SK-N-SH (cell line): ENCODE measurements around the gene HS1BP3. TPM values are rescaled to one million over a fixed set of nuclear protein-coding genes. Genes with fewer than 3 reads are reported as not detected.

Experiments used
- CTCF ChIA-PET: fragments of 300-600, 350-600 bp; formaldehyde crosslinking; extraction: SDS; loops from one replicate; lab custom pipeline; 2021; lab: Yijun Ruan, JAX
- POLR2A ChIA-PET: fragments of 350-600 bp; sonication (Branson Sonifier 250); formaldehyde crosslinking; extraction: SDS; loops from one replicate; lab custom pipeline; 2020; ENCODE audit warnings: antibody characterized with exemption, inconsistent platforms; lab: Yijun Ruan, JAX
- DNase-seq: peaks from one replicate; pipeline ENCODE4 v3.0.0; 2012
- H2AFZ ChIP-seq: fragments of 200-600 bp; sonication (generic); 2 replicates; pipeline ENCODE4 v1.8.1; 2016; ENCODE audit warnings: antibody characterized with exemption, mild to moderate bottlenecking, low read depth
- H3F3A ChIP-seq: fragments of 200-600 bp; sonication (generic); replicated peaks from 2 replicates; pipeline ENCODE3; 2016; ENCODE audit warnings: antibody characterized with exemption, mild to moderate bottlenecking; ENCODE audit not compliant: insufficient read depth
- H3K27ac ChIP-seq, 2 experiments: fragments of 200-500 bp in 1 of 2; fragments of 200-600 bp in 1 of 2; sonication (Bioruptor generic) in 1 of 2; sonication (generic), shearing (Covaris generic) in 1 of 2; 2 replicates each; pipeline versions ENCODE4 v1.5.1 to v1.6.1; 2014 to 2016; ENCODE audit warnings: low read depth in 2 of 2, inconsistent platforms in 1 of 2, low read length in 1 of 2, mild to moderate bottlenecking in 1 of 2, mixed read lengths in 1 of 2
- H3K27me3 ChIP-seq: fragments of 200-600 bp; sonication (generic), shearing (Covaris generic); 2 replicates; pipeline ENCODE4 v1.6.1; 2016; ENCODE audit warnings: mixed run types; ENCODE audit not compliant: insufficient read depth
- H3K36me3 ChIP-seq, 2 experiments: fragments of 200-500 bp in 1 of 2; fragments of 200-600 bp in 1 of 2; sonication (Bioruptor generic) in 1 of 2; sonication (generic) in 1 of 2; replicated peaks in 1 of 2; 2 replicates each; pipeline versions ENCODE3 to v1.5.1; 2014 to 2016; ENCODE audit warnings: low read length in 1 of 2, mild to moderate bottlenecking in 1 of 2; ENCODE audit not compliant: insufficient read depth in 2 of 2, control insufficient read depth in 1 of 2
- H3K4me1 ChIP-seq, 2 experiments: fragments of 200-500 bp in 1 of 2; fragments of 200-600 bp in 1 of 2; sonication (Bioruptor generic) in 1 of 2; sonication (generic), shearing (Covaris generic) in 1 of 2; 2 replicates each; pipeline versions ENCODE4 v1.5.1 to v1.6.1; 2014 to 2016; ENCODE audit warnings: low read depth in 1 of 2, low read length in 1 of 2, mixed run types in 1 of 2; ENCODE audit not compliant: insufficient read depth in 2 of 2, control insufficient read depth in 1 of 2
- H3K4me2 ChIP-seq: fragments of 200-600 bp; sonication (generic), shearing (Covaris generic); 2 replicates; pipeline ENCODE4 v1.6.1; 2017; ENCODE audit warnings: mixed run types
- H3K4me3 ChIP-seq, 2 experiments: fragments of 200-500 bp in 1 of 2; fragments of 200-600 bp in 1 of 2; sonication (Bioruptor generic) in 1 of 2; sonication (generic), shearing (Covaris generic) in 1 of 2; 2 replicates each; pipeline versions ENCODE4 v1.5.1 to v1.8.1; 2014 to 2016; ENCODE audit warnings: low read depth in 2 of 2, inconsistent platforms in 1 of 2, low read length in 1 of 2, mild to moderate bottlenecking in 1 of 2, mixed read lengths in 1 of 2, moderate library complexity in 1 of 2
- H3K79me2 ChIP-seq: fragments of 200-600 bp; sonication (generic); 2 replicates; pipeline ENCODE4 v1.8.1; 2017; ENCODE audit warnings: mild to moderate bottlenecking; ENCODE audit not compliant: insufficient read depth
- H3K9ac ChIP-seq: fragments of 200-600 bp; sonication (generic); 2 replicates; pipeline ENCODE4 v1.6.1; 2017; ENCODE audit warnings: mixed run types
- H3K9me2 ChIP-seq: fragments of 200-600 bp; sonication (generic); 2 replicates; pipeline ENCODE4 v1.6.1; 2017; ENCODE audit warnings: mixed run types
- H3K9me3 ChIP-seq: fragments of 200-600 bp; sonication (generic); 2 replicates; pipeline ENCODE4 v1.6.1; 2017; ENCODE audit warnings: mixed run types, mild to moderate bottlenecking, moderate library complexity
- H4K20me1 ChIP-seq: fragments of 200-600 bp; sonication (generic); 2 replicates; pipeline ENCODE4 v1.6.1; 2017; ENCODE audit warnings: mild to moderate bottlenecking, mixed run types; ENCODE audit not compliant: insufficient read depth
- CHD2 ChIP-seq: fragments of 150-350 bp; IDR thresholded peaks from 2 replicates; pipeline ENCODE4 v1.6.1; 2018; ENCODE audit warnings: low read length; ENCODE audit not compliant: partially characterized antibody
- ELF1 ChIP-seq: IDR thresholded peaks from 2 replicates; pipeline ENCODE4 v1.4.0; 2012
- EP300 ChIP-seq, 2 experiments: IDR thresholded peaks; 2 replicates each; pipeline versions ENCODE4 v1.4.0 to v1.6.1; 2012; ENCODE audit warnings: borderline replicate concordance in 1 of 2, low read depth in 1 of 2, low read length in 1 of 2
- GABPA ChIP-seq: IDR thresholded peaks from 2 replicates; pipeline ENCODE4 v1.4.0; 2012; ENCODE audit warnings: low read depth, mild to moderate bottlenecking
- NRF1 ChIP-seq: IDR thresholded peaks from 2 replicates; pipeline ENCODE4 v1.6.1; 2012; ENCODE audit warnings: low read depth, mild to moderate bottlenecking, low read length
- RAD21 ChIP-seq: IDR thresholded peaks from 2 replicates; pipeline ENCODE4 v1.6.1; 2012; ENCODE audit warnings: mild to moderate bottlenecking, low read length
- RCOR1 ChIP-seq: fragments of 150-350 bp; IDR thresholded peaks from 2 replicates; pipeline ENCODE4 v1.6.1; 2017; ENCODE audit warnings: antibody characterized with exemption, low read length
- REST ChIP-seq: IDR thresholded peaks from 2 replicates; pipeline ENCODE4 v1.6.1; 2012; ENCODE audit warnings: mild to moderate bottlenecking, low read depth, low read length, moderate library complexity
- RFX5 ChIP-seq: IDR thresholded peaks from 2 replicates; pipeline ENCODE4 v1.6.1; 2012; ENCODE audit warnings: mild to moderate bottlenecking, improper control_type of control experiment, low read length
- SIN3A ChIP-seq: IDR thresholded peaks from 2 replicates; pipeline ENCODE4 v1.6.1; 2012; ENCODE audit warnings: low read depth, mild to moderate bottlenecking, low read length, moderate library complexity, borderline replicate concordance
- TAF1 ChIP-seq: IDR thresholded peaks from 2 replicates; pipeline ENCODE4 v1.6.1; 2012; ENCODE audit warnings: low read depth, mild to moderate bottlenecking, low read length, moderate library complexity, borderline replicate concordance
- YY1 ChIP-seq: IDR thresholded peaks from 2 replicates; pipeline ENCODE4 v1.4.0; 2012; ENCODE audit warnings: low read depth, mild to moderate bottlenecking
- WGBS: methylation state at CpG from one replicate; pipeline ENCODE4 v1.1.6; 2017; ENCODE audit warnings: low lambda C conversion rate; 5-methylcytosine and 5-hydroxymethylcytosine counted together
- polyA plus RNA-seq, 3 experiments: library from polyadenylated mRNA; depleted of rRNA; stranded (reverse); fragments of >200 nt; gene quantifications; 2 replicates each; pipeline ENCODE4 v1.2.3, GENCODE V29; 2012
- TF ChIP-seq, protein P1 (sequence below): IDR thresholded peaks from 2 replicates; pipeline ENCODE4 v1.4.0; 2012; ENCODE audit warnings: low read depth, borderline replicate concordance
- TF ChIP-seq, protein P2 (sequence below): fragments of 150-350 bp; IDR thresholded peaks from 2 replicates; pipeline ENCODE4 v1.6.1; 2017; ENCODE audit warnings: antibody characterized with exemption, low read length, low read depth, borderline replicate concordance
- TF ChIP-seq, protein P3 (sequence below): IDR thresholded peaks from 2 replicates; pipeline ENCODE4; 2012

HS1BP3 gene
- polyA plus RNA-seq, 1 of the 3 experiments (the other 2 are of a cell fraction) = 20.1 TPM

DNA sequence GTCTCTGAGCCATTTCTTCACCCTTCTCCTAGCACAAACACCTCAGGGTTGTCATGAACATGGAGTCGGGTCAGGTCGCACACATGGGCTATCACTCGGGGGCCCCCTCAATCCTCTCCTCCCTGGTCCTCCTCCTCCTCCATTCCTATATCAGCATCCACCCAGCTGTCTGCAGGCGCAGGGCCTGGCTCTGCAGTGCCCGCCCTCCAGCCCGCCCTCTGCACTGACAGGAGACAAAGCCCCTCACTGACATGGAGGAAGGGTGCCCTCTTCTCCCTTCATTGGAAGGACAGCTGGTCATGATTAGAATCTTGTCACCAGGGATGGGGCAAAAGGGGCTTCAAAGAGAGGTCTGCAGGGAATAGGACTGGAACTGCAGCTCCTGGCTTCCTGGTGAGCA, 21.7 kb downstream of the HS1BP3 start:
- Histone ChIP-seq H3K4me2 (no peak overlapping the region), H3K36me3 (peaks cover 0 to 4% of the 10 kb centered on the region in 2 experiments), H3K79me2 (no peaks in the 10 kb centered on the region), H3K4me1 (peaks cover under 1 to 31% of the 10 kb centered on the region in 2 experiments; a peak in 2 of 4 replicates), H3K9me3 (no peaks in the 10 kb centered on the region), H2AFZ (no peak overlapping the region), H3K4me3 (no peak overlapping the region), H3K27me3 (no peaks in the 10 kb centered on the region), H3F3A (no peaks in the 10 kb centered on the region), H4K20me1 (no peaks in the 10 kb centered on the region)
- no peak for DNase-seq
- TF ChIP-seq, protein P1, sequence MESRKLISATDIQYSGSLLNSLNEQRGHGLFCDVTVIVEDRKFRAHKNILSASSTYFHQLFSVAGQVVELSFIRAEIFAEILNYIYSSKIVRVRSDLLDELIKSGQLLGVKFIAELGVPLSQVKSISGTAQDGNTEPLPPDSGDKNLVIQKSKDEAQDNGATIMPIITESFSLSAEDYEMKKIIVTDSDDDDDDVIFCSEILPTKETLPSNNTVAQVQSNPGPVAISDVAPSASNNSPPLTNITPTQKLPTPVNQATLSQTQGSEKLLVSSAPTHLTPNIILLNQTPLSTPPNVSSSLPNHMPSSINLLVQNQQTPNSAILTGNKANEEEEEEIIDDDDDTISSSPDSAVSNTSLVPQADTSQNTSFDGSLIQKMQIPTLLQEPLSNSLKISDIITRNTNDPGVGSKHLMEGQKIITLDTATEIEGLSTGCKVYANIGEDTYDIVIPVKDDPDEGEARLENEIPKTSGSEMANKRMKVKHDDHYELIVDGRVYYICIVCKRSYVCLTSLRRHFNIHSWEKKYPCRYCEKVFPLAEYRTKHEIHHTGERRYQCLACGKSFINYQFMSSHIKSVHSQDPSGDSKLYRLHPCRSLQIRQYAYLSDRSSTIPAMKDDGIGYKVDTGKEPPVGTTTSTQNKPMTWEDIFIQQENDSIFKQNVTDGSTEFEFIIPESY = no peak
- TF ChIP-seq ELF1 (no peak), YY1 (no peak), RFX5 (no peak)
- TF ChIP-seq, all 33 proteins: peak for 0
- POLR2A ChIA-PET = interaction anchor here (3.6 kb wide), 1 partner anchor 181 kb away, joined by 23 read pairs; the partner anchor contains the start of gene RHOB
- no peak overlapping the region for H3K9ac ChIP-seq
- whole genome bisulfite sequencing = 91% methylated on average over 6 of the region's 6 CpGs
- no peak overlapping the region for H3K27ac ChIP-seq
- no peaks in the 10 kb centered on the region for H3K9me2 ChIP-seq
- CTCF ChIA-PET = interaction anchor here (0.5 to 10.9 kb wide), 9 partner anchors 15 to 250 kb away, joined by 3 to 178 read pairs (median 15); partner anchors contain the start of genes HS1BP3 and RHOB

DNA sequence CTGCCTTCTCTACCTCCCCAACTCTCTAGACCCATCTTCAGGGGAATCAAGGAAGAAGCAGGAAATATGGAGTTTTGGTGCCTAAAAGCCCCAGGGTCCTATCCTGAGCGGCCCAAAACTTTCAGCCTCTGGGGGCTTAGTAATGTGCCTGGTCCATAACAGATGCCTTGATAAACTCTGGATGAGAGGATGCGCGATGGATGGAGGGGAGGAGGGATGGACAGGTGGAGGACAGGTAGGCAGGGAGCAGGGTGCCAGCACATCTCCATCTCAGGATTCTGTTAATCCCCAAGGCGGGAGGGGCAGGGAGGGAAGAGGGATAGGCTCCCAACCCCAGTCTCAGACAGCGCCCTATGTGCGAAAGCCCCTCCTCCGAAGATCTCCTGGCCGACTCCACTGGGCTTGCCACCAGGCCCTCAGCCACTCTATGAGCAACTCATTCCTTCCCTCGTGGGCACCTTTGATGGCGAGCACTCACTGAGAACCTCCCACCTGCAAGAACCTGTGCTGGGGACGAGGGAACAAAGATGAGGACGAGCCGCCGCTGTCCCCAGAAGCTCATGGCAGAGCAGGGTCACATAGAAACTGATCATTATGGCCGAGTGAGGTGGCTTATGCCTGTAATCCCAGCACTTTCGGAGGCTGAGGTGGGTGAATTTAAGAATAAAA, 23.1 kb downstream of the HS1BP3 start:
- Histone ChIP-seq H3K9me3 (no peaks in the 10 kb centered on the region), H3K9me2 (no peaks in the 10 kb centered on the region), H3K9ac (no peak overlapping the region), H2AFZ (no peak overlapping the region), H3K4me1 (peaks cover 0 to 36% of the 10 kb centered on the region in 2 experiments; a peak in 1 of 4 replicates), H3K4me3 (no peak overlapping the region), H3K27me3 (no peaks in the 10 kb centered on the region), H3F3A (no peaks in the 10 kb centered on the region), H3K4me2 (no peak overlapping the region), H4K20me1 (no peaks in the 10 kb centered on the region), H3K27ac (no peak overlapping the region), H3K36me3 (peaks cover 0 to 14% of the 10 kb centered on the region in 2 experiments), H3K79me2 (no peaks in the 10 kb centered on the region)
- no peak for DNase-seq
- CTCF ChIA-PET = interaction anchor here (4.8 to 10.9 kb wide), 4 partner anchors 8 to 181 kb away, joined by 33 to 178 read pairs (median 132); partner anchors contain the start of genes HS1BP3 and RHOB
- no peak for TF ChIP-seq TAF1
- TF ChIP-seq RCOR1 = no peak
- no peak for TF ChIP-seq NRF1
- TF ChIP-seq, protein P2, sequence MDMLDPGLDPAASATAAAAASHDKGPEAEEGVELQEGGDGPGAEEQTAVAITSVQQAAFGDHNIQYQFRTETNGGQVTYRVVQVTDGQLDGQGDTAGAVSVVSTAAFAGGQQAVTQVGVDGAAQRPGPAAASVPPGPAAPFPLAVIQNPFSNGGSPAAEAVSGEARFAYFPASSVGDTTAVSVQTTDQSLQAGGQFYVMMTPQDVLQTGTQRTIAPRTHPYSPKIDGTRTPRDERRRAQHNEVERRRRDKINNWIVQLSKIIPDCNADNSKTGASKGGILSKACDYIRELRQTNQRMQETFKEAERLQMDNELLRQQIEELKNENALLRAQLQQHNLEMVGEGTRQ = no peak
- no peak for TF ChIP-seq GABPA
- TF ChIP-seq EP300 (IDR thresholded peaks at IDR 0.05; ENCODE audit: borderline replicate concordance in 1 of 2, low read depth in 1 of 2, low read length in 1 of 2) = no peak
- TF ChIP-seq SIN3A = no peak
- TF ChIP-seq CHD2 = no peak
- TF ChIP-seq, protein P3, sequence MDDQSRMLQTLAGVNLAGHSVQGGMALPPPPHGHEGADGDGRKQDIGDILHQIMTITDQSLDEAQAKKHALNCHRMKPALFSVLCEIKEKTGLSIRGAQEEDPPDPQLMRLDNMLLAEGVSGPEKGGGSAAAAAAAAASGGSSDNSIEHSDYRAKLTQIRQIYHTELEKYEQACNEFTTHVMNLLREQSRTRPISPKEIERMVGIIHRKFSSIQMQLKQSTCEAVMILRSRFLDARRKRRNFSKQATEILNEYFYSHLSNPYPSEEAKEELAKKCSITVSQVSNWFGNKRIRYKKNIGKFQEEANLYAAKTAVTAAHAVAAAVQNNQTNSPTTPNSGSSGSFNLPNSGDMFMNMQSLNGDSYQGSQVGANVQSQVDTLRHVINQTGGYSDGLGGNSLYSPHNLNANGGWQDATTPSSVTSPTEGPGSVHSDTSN = no peak
- no peak for TF ChIP-seq RAD21
- TF ChIP-seq REST = no peak
- 92% methylated on average over 16 of the region's 16 CpGs for WGBS
- POLR2A ChIA-PET = interaction anchor here (3.3 to 3.6 kb wide), 2 partner anchors 180 to 181 kb away, joined by 15 to 23 read pairs; partner anchors contain the start of gene RHOB
